NCI-H2196 (cell line): ENCODE data around the gene UQCC2.

Experiments
- DNase-seq: peaks from one replicate; lab custom pipeline; 2025; ENCODE audit not compliant: unreplicated experiment; lab: John Stamatoyannopoulos, UW

Gene UQCC2

DNA sequence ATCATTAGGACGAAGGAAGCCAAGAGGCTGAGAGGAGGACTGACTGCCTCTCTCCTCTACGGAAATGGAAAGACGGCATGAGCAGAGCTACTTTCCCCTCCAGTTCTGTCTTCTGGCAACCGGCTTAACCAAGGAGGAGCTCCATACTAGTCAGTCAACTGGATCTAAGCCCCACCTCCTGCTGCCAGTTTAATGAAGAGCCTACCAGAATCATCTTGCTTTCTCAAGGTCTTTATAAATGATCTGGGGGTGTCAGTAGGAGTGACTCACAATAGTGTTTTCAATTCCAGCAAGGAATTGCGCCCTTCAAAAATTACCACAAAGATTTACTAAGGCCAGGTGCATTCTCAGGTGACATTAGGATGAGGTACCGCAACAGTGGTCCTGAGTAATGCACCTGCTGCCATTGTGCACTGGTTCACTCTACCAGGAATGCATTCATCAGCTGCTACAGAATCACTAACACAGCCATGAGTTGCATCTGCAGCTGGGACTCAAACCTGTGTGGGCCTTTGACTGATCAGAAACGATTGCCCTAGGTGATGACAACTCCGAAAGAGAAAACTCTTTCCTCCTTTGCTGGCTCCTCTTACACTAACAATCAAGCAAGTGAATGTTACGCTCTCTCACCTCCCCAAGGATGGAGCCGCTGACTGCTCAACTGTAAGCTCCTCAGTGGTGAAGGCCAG is 2.8 kb downstream of the UQCC2 start:
- DNase-seq, result no peak

DNA sequence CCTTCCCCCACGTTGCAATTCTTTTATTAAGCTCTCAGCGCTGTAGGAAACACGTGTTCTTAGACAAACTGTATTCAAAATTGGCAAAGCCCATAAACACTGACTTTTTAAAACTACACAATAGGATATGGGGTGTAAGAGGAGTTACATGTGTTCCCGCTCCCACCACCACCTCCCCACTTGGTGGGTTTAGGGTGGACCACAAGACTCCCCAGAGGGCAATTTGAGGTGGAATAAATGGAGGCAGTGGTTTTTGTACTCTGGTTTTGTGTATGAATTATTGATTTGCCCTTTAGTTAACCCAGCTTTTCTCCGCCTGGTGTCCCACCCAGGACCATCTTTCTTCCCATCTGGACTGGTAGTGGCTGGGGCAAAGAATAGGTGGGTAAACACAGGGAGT is 3.7 kb downstream of the UQCC2 start:
- no peak for DNase-seq

DNA sequence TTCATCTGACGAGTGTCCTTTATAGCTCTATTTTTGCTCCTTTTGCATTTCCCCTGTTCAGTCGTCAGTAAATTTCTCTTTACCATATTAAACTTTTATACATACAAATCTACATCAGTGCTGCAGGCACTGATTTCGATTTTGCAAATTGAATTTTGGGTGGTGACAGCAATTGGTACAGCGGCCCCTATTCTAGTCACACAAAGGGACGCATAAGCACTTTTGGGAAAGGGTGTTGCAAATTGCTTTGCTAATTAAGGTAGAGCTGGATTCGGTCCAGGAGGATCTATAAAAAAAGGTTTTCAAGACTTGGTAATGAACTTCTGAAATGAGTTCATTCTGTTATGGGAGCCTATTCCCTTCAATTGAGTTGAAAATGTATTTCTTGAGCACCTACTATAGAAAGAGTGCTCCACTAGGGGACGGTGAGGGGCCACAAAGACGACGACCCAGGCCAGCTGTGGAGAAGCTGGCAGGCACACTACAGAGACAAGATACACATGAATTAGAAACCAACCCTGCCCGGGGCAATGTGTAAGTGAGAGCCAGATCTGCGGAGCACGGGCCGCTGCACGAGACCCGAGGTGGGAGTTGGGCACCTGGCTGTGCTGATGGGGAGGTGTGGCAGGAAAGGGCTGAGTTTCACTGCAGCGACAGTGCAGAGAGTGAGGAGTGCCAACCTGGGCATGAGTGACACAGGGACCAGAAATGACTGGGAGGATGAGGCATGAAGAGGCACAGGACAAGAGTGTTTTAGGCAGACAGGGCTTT is 5.4 kb downstream of the UQCC2 start:
- no peak for DNase-seq

DNA sequence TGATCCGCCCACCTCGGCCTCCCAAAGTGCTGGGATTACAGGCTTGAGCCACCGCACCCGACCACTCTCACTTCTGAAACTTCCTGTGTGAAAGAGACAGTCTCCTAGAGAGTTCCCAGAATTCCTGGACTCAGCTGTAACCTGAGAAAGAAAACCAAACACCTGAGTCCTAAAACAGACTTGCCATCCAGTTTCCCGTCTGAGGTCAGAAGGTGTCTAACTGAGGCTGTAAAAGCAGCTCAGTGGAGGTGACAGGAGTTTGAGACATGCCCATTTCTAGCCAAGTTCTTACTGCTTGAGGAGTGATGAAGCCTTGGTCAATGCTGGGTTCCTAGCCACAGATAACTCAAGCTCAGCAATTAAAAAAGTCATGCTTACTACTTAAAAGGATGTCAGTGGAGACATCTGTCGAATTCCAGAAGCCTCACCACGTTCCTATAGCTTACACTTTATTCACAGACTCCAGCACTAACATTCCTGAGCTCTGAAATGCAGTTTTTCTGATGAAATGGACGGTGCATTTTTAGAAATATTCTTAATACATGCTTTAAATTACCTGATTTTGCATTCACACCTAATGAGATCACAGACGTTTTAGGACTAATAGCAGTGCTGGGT is 6.1 kb downstream of the UQCC2 start:
- DNase-seq, result no peak

DNA sequence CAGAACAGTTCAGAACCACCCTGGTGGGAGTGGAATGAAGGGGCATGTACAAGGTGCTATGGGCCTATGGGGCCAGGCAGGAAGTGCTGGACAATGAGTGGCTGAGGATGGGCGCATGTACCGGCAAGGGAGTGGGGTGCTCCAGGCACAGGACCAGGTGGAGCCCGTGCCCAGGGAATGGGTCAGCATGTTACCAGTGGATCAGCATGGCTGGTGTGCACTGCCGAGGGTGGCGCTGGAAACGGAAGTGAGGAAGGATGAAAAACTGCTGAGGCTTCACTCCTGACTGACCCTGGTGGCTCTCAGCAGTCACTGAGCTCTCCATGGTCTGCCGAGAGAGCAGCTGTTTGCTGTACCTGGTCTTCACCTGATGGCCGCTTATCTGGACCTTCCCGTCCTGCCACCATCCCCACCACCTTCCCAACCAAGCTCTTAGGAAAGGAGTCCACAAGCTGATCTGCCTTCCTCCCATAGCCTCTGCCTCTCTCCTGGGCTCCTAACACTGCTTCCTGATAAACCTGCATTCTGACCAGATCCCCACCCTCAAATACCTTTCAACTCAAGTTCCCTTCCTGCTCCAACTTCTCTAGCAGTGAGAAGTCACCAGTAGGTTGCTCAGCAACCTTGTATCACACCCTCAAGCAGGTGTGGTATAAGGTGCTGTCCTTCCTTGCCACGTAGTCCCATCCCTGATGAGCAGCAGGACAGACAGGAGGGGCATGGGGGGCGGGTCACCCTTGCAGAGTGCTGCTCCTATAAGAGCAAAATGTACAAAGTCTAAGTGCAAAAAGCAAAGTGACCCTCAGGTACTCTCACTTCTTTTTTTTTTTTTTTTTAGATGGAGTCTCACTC is 7.1 kb downstream of the UQCC2 start:
- DNase-seq, result no peak

DNA sequence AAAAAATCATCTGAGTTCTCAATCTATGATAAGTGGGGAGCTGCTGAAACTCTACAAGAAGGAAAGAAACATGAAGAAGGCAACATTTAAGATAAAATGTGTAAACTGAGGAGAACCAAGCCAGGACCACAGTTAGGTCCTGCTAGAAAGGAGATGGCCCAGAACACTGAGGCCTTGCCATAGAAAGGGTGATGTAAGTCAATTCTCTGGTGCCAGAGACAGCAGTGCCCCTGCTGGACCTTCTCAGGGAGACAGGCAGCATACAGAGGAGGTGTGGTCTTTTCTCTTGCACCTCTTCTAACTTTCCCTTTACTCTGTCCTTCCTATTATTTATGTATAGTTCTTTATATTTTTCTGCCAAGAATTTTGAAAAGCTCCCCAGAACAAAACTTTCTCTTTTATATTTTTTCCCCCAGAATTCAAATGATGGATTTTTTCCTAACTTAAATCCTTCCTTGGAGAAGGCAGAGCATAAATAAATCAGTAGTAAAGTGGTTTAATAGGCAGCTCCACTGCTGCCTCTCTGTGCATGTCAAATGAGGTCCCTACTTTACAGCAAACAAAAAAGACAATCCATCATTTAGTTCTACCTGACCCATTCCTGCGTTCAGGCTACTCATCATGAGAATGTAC is 9.0 kb downstream of the UQCC2 start:
- peak; percentile 50 for DNase-seq

DNA sequence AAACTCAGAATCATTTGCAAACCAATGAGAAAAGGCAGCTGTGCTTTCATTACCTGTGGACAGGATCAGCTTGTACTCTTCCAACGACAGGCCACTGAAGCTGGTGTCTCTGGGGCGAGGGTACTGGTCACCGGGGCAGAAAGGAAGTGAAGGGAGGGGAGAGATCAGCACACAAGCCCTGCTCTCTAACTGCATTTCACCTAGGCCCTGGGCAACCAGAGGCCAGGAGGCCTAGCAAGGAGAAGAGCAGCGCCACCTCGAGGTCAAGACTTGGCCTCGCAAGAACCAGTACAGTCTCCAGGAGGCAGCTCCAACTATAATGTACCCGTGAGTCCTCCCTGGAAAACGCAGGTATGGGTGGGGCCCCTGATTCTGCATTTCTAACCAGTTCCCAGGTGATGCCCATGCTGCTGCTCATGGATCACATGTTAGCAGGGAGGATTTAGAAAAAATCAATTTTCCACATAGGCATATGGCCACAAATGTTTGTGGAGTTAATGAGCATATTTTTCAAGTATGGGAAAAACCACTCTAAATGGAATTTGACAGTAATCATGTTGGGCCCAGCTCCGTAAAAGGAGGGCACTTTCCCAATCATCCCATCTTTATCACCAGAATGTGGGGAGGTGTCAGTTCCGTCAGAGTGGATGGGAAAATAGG is 11.0 kb downstream of the UQCC2 start:
- peak; percentile 69 for DNase-seq

DNA sequence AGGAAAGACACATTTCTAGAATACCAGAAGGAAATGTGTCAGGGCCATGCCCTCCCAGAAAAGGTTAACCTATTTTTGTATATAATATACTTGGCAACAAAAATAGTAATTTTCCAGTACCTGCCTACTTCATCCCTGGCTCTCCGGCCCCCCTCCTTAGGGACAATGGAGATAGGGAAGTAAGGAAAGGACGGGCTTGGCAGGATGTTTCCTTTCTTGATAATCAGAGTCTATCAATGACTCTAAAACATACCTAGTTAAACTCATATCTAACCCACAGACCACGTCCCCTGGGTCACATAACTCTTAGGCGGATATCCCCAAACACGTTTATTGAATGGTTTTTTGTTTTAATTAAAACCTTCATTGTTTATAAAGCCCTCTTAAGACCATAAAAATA is 11.8 kb downstream of the UQCC2 start:
- no peak for DNase-seq

DNA sequence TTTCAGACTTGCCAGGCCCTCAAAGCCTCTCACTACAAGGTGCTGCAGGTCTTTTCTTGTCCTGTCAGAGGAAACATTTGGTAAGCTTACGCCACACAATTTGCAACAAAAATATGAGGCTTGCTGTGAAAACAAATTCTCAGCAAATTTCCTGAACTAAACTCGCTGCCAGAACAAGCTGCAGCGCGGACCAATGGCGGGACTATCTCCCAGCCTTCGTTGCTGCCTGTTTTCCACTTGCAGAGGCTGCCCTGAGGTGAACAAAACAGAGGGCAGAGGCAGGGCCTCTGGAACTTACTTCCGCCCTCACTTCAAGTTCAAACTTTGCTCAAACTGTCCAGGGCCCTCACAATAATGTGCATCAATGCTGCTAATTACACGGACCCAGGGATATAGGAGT is 12.4 kb downstream of the UQCC2 start:
- DNase-seq, result no peak

DNA sequence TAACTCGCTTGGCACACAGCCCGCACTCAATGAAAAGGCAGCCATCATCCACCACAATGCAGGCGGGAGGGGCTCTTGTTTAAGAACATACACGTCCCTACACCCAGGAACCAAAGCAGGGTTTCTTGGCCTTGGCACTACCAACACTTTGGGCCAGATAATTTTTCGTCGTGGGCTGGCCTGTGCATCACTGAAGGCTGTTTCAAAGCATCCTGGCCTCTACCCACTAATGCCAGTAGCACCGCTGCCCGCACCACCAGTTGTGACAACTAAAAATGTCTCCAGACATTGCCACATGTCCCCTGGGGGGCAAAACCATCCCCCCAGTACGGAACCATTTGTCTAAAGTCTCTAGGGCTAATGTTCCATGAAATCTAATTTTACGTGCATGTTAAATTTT is 13.0 kb downstream of the UQCC2 start:
- no peak for DNase-seq

DNA sequence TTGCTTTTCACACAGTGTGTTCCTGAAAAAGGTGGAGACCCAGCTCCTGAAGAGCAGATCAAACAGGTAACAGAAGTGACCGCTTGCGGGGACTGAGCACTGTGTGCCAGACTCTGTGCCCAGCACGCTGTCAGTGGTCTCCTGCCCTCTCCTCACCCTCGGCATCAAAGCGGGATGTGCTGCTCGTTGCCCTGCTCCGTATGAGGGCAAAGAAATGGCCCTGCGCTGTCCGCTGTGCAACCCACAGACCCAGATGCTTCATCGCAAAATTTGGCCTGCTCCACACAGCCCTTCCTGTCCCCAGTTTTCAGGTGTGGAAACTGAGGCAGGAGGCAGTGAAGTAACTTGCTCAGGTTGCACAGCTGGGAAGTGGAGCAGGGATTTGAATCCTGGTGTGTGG is 13.7 kb downstream of the UQCC2 start:
- DNase-seq, result no peak

DNA sequence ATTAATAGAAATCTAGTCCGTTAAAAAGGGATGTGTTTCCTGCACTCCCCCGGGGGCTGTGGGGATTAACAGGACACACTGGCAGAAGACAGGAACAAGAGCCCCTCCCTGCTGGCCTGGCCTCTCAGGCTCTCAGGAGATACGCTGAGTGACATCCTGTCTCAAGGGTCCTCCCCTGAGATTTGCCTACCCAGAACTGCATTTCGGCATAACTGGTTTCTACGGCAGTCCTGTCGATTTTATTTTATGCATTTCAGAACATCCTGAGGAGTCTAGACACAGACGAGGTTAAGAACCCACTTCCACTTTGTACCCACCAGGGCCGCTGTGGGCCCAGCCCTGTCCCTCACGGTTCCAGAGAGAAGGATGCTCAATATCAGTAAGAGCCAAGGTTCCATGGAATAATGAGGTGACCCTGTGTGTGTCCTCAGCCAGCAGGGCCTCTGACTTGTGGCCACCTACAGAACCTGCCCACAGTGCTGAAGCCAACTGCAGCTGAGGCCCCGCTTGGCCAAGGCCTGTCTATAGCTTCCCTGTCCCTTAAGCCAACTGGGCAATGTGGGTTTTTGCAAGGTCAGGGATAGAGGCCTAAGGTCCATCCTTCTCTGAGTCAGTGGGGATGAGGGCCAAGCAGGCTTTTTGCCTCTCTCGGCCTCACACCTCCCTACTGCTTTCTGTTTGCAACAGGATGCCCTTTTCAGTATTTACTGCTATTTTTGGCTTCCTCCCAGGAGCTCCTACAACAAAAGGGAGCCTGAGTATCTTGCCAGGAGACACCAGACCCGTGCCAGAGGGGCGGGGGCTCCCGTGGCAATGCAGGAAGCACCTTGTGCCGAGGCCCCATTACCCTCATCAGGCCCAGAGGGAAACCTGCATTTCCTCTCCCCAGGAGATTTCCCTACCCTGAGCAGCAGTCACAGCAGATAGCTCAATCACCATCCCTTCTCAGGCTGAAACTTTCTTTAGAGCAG is 14.7 kb downstream of the UQCC2 start:
- peak; percentile 91 for DNase-seq

DNA sequence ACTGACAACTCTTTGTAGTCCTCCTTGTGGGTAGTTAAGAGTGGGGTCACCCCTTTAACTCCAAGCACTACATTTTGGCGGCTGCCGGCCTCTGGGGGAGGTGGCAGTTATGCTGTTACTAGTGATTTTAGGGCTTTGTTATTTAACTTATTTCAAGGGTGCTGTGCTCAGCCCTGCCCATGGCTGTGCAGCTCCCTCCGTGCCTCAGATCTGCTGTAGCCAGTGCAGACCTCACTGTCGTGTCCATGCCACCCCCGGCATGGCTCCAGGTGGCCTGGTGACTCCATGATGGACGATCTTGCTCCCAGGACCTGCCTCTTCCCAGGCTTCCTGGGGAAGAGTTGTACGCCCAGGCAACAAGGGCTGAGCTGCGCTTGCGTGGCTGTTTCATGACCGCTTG is 15.4 kb downstream of the UQCC2 start:
- DNase-seq, result no peak

DNA sequence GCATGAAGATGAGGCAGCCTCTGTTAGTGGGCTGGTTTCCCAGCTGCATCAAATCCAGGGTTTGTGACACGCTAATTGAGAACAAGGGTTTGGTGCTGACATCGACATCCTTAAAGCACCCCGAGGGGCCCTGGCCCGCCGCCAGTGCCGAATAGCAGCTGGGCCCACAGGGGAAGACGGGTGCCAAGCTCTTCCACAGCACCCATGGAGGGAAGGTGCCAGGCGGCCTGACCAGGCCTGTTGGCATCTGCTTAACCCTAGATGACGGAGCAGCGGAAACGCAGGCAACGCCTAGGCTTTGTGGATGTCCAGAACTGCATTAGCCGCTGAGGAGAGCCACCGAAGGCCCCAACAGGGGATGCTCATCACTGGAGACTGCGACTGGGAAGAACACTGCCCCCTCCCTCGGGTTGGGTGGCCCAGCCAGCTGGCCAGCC is 16.0 kb downstream of the UQCC2 start:
- no peak for DNase-seq

DNA sequence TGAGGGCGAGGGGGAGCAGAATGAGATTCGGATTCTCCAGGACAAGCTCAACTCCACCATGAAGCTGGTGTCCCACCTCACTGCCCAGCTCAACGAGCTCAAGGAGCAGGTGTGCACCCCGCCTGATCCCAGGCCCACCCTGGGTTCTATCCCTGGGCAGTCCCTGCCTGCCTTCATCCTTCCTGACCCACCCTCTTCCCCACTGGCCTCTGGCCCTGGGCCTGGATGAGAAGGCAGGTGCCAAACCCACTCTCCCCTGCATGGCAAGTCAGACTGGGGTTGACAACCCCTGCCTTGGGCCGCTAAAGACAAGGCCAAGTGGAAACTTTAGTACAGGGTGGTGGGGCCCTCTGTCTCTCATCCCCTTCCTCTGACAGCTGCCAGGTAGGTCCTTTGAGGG is 16.5 kb downstream of the UQCC2 start:
- DNase-seq, result no peak

DNA sequence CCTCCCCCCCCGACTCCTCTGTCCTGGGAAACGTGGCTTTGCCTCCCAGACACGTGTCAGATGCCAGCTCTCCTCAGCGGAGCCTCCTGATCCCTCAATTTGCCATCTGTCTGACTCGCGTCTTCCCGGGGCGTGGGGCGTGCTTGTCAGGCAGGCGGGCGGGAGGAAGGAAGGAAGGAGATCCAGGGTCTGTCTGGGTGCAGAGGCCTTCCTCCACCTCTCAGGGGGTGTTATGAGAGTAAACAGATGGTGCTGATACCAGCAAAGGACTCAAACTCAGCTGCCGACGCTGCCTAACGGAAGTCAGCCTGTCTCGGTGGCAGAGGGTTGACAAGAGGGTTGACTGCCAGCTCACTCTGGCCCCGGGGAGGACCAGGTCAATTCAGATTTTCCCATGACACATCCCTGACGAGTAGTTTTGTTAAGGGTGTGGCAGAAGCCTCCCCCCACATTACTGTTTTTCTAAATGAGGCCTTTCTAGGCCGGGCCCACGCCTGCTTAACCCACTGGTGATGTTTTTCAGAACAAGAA is 17.0 kb downstream of the UQCC2 start:
- DNase-seq, result no peak

DNA sequence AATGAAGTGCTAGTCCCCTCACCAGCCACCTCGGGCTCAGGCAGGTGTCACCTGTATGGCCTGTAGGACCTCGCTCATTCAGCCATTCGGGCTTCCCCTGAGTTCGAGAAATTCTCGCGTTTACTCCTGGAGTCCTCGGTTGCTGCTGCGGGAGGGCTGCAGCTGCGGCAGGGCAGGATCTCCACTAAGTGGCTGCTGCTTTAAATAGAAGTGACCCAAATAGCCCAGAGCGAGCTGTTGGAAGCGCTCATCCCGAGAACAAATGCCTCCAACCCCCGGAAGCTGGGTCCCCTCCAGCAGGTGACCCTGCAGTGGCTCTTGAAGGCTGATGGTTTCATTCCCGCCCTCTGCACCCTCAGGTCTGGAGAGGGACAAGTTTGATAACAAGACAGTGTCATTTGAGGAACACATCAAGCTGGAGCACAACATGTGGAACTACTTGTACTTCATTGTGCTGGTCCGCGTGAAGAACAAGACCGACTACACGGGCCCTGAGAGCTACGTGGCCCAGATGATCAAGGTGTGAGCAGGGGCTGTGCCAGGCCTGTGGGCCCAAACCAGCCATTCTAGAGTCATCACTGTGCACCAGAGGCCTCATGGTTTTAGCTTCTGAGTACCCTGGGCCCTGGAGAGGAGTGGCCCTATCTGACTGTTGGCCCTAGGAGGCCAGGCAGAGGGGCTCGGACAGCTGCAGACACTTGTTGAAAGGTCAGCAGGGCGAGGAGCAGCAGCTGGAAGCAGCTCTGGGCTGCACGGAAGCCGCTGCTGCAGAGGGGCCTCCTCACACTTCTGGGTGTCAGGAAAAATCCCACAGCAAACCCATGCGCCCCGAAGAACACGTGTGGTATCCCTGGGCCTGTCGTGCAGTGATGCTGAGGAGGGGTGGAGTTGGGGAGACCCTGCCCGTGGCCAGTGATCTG is 18.1 kb downstream of the UQCC2 start:
- no peak for DNase-seq

DNA sequence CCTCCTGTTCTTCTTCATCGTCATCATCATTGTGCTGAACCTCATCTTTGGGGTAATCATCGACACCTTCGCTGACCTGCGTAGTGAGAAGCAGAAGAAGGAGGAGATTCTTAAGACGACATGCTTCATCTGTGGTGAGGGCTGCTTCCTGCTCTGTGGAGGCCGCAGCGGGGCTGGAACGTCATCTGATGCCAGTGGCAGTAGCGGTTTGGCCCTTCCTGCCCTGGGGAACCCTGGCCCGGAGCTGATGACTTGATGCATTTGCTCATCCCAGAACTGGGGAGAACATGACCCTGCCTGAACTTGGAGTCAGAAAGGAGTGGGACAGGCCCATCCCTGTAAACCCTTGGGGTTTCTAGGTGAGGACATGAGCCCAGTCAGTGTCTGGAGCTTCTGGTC is 18.7 kb downstream of the UQCC2 start:
- DNase-seq, result no peak
